Measurements from ENCODE around the gene IL22RA2. TPM values are rescaled to one million over a fixed set of nuclear protein-coding genes. Genes with fewer than 3 reads are reported as not detected.

Gene IL22RA2
- total RNA-seq, 1 donor from 2014 or later = not detected

- Mint-ChIP-seq H3K27ac (ENCODE audit: unreplicated experiment) (no peak overlapping the region), H3K27me3 (ENCODE audit: low read depth, unreplicated experiment) (no peaks in the 10 kb centered on the region), H3K36me3 (ENCODE audit: low read depth, unreplicated experiment) (no peaks in the 10 kb centered on the region), H3K4me1 (ENCODE audit: low read depth, unreplicated experiment) (peaks cover 2% of the 10 kb centered on the region), H3K9me3 (ENCODE audit: unreplicated experiment) (no peaks in the 10 kb centered on the region), H3K4me3 (ENCODE audit: unreplicated experiment) (no peak overlapping the region)
- H3K4me3 ChIP-seq (ENCODE audit: insufficient read depth, low read depth, low read length) = no peak overlapping the region
- H3K9me3 ChIP-seq (ENCODE audit: insufficient read depth, low read depth, low read length) = no peaks in the 10 kb centered on the region
- no peak overlapping the region for H3K4me2 ChIP-seq (ENCODE audit: low read length)
- no peak for DNase-seq (ENCODE audit: low read depth)
- no peak overlapping the region for H3K9ac ChIP-seq (ENCODE audit: low read length)
- no peaks in the 10 kb centered on the region for H3K79me2 ChIP-seq (ENCODE audit: insufficient read depth, low read length)
- no peak overlapping the region for H3K27ac ChIP-seq (ENCODE audit: low read depth, low read length)
- no peaks in the 10 kb centered on the region for H3K36me3 ChIP-seq (ENCODE audit: insufficient read depth, low read length)
- no peaks in the 10 kb centered on the region for H3K4me1 ChIP-seq (ENCODE audit: insufficient read depth, low read length)
- peaks cover 2% of the 10 kb centered on the region for H3K27me3 ChIP-seq (ENCODE audit: insufficient read depth, low read length)
- no peaks in the 10 kb centered on the region for H4K20me1 ChIP-seq (ENCODE audit: insufficient read depth, low read length)
- TF ChIP-seq EZH2 (IDR thresholded peaks at IDR 0.05; ENCODE audit: insufficient read depth, low read length) (no peak), CTCF (IDR thresholded peaks at IDR 0.05; ENCODE audit: insufficient read depth, low read depth, low read length) (no peak)
- no peak for FAIRE-seq
- no peak overlapping the region for H2AFZ ChIP-seq (ENCODE audit: low read depth, low read length)
Measured at GRCh38 chr6:137095651-137096238, 77.7 kb downstream of the IL22RA2 start.

GRCh38 chr6:137095093-137095492 lies 78.4 kb downstream of the IL22RA2 start:
- no peak overlapping the region for H3K4me3 ChIP-seq (ENCODE audit: insufficient read depth, low read depth, low read length)
- no peak overlapping the region for H2AFZ ChIP-seq (ENCODE audit: low read depth, low read length)
- H3K36me3 ChIP-seq (ENCODE audit: insufficient read depth, low read length) = no peaks in the 10 kb centered on the region
- H3K9ac ChIP-seq (ENCODE audit: low read length) = no peak overlapping the region
- no peaks in the 10 kb centered on the region for H3K79me2 ChIP-seq (ENCODE audit: insufficient read depth, low read length)
- H3K9me3 ChIP-seq (ENCODE audit: insufficient read depth, low read depth, low read length) = no peaks in the 10 kb centered on the region
- Mint-ChIP-seq H3K27ac (ENCODE audit: unreplicated experiment) (no peak overlapping the region), H3K27me3 (ENCODE audit: low read depth, unreplicated experiment) (peaks cover 4% of the 10 kb centered on the region), H3K4me1 (ENCODE audit: low read depth, unreplicated experiment) (peaks cover 2% of the 10 kb centered on the region), H3K36me3 (ENCODE audit: low read depth, unreplicated experiment) (no peaks in the 10 kb centered on the region), H3K4me3 (ENCODE audit: unreplicated experiment) (no peak overlapping the region), H3K9me3 (ENCODE audit: unreplicated experiment) (no peaks in the 10 kb centered on the region)
- no peaks in the 10 kb centered on the region for H3K4me1 ChIP-seq (ENCODE audit: insufficient read depth, low read length)
- DNase-seq (ENCODE audit: low read depth) (no peak), FAIRE-seq (no peak)
- TF ChIP-seq CTCF (IDR thresholded peaks at IDR 0.05; ENCODE audit: insufficient read depth, low read depth, low read length) (no peak), EZH2 (IDR thresholded peaks at IDR 0.05; ENCODE audit: insufficient read depth, low read length) (no peak)
- H3K4me2 ChIP-seq (ENCODE audit: low read length) = no peak overlapping the region
- no peak overlapping the region for H3K27ac ChIP-seq (ENCODE audit: low read depth, low read length)
- peaks cover 4% of the 10 kb centered on the region for H3K27me3 ChIP-seq (ENCODE audit: insufficient read depth, low read length)
- H4K20me1 ChIP-seq (ENCODE audit: insufficient read depth, low read length) = no peaks in the 10 kb centered on the region

- no peaks in the 10 kb centered on the region for H3K9me3 Mint-ChIP-seq (ENCODE audit: unreplicated experiment)
- no peaks in the 10 kb centered on the region for H3K9me3 ChIP-seq (ENCODE audit: insufficient read depth, low read depth, low read length)
- no peaks in the 10 kb centered on the region for H4K20me1 ChIP-seq (ENCODE audit: insufficient read depth, low read length)
- H3K36me3 Mint-ChIP-seq (ENCODE audit: low read depth, unreplicated experiment) = no peaks in the 10 kb centered on the region
- H3K27me3 ChIP-seq (ENCODE audit: insufficient read depth, low read length) = peaks cover 4% of the 10 kb centered on the region
- no peak overlapping the region for H3K9ac ChIP-seq (ENCODE audit: low read length)
- H3K27ac Mint-ChIP-seq (ENCODE audit: unreplicated experiment) = no peak overlapping the region
- no peak overlapping the region for H3K27ac ChIP-seq (ENCODE audit: low read depth, low read length)
- no peak overlapping the region for H3K4me2 ChIP-seq (ENCODE audit: low read length)
- FAIRE-seq (peak; percentile 43), DNase-seq (ENCODE audit: low read depth) (peak; percentile 41)
- H3K4me1 Mint-ChIP-seq (ENCODE audit: low read depth, unreplicated experiment) = peaks cover 2% of the 10 kb centered on the region
- no peaks in the 10 kb centered on the region for H3K79me2 ChIP-seq (ENCODE audit: insufficient read depth, low read length)
- H3K27me3 Mint-ChIP-seq (ENCODE audit: low read depth, unreplicated experiment) = peaks cover 4% of the 10 kb centered on the region
- H2AFZ ChIP-seq (ENCODE audit: low read depth, low read length) = no peak overlapping the region
- H3K36me3 ChIP-seq (ENCODE audit: insufficient read depth, low read length) = no peaks in the 10 kb centered on the region
- no peak for TF ChIP-seq EZH2 (IDR thresholded peaks at IDR 0.05; ENCODE audit: insufficient read depth, low read length)
- TF ChIP-seq CTCF (IDR thresholded peaks at IDR 0.05; ENCODE audit: insufficient read depth, low read depth, low read length) = peak; percentile 73
- H3K4me1 ChIP-seq (ENCODE audit: insufficient read depth, low read length) = no peaks in the 10 kb centered on the region
- H3K4me3 Mint-ChIP-seq (ENCODE audit: unreplicated experiment) = no peak overlapping the region
- no peak overlapping the region for H3K4me3 ChIP-seq (ENCODE audit: insufficient read depth, low read depth, low read length)
Measured at GRCh38 chr6:137094411-137095008, 78.9 kb downstream of the IL22RA2 start.

All from astrocyte (in vitro differentiated cells and primary cell).